Islet of Langerhans (tissue), 1 donor: Measurements from ENCODE around the gene AUNIP.
A peak's percentile ranks its signal among the peaks of the same experiment; 100 is the strongest.

Experiments
- FAIRE-seq: peaks from one replicate; lab custom pipeline; 2011; peaks lifted over from hg19 to GRCh38; lab: Jason Lieb, UNC

The AUNIP gene

GRCh38 chr1:25808481-25809244 lies 50.6 kb downstream of the AUNIP start:
- no peak for FAIRE-seq

DNA sequence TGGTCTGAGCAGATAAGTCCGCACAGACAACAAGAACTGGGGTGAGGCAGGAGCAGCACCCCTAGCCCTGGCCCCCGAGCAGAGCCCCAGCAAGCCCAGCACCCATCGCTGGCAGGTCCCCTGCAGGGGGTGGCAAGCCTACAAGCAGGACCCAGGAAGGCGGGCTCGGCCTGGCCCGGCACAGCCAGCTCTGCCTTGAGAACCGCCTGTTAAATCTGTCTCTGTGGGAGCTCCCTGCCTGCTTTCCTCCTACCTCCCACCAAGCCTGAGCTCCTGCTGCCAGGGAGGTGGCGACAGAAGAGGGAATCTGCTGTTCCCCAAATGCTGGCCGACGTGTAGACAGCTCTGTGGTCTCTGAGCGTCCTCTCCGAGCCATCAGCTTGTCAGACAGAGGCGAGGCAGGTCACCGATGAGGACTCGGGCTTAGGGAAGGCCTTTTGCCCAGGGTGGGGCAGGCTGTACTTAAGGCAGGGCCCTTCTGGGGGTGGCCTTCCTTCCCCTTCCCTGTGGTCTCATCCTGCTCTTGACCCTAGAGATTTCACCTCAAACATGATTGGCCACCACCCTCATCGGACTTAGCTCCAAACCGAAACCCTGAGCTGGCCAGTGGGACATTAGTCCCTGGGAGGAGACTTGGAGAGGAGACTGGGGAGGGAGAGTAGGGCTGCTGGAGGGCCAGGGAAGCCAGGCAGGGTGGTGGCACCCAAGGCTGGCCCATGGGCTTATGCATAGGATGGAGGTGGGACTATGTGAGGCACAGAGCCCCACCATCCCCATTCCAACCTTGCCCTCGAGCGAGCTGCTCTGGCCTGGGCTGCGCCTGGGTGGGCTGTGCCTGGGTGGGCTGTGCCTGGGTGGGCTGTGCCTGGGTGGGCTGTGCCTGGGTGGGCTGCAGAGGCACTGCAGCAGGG lies 51.5 kb downstream of the AUNIP start:
- FAIRE-seq, result no peak

DNA sequence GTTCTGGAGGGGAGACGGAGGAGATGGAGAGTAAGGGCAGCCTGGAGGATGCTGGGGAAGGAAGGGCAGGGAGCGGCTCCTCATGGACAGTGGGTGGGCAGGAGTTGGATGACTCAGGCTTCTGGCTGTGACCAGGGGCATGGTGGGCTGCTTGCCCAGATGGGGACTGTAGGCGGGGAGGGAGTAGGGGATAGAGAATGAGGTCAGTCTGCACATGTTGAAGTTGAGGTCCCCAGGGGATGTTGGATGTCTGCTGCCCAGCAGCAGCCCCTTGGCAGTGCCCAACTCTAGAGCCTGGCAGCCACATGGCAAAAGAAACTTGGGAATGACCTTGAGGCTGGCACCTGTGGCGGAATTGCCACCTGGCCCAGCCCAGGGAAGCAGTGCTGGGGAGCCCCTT lies 52.8 kb downstream of the AUNIP start:
- FAIRE-seq, result no peak

GRCh38 chr1:25805863-25806225 lies 53.4 kb downstream of the AUNIP start:
- no peak for FAIRE-seq

DNA sequence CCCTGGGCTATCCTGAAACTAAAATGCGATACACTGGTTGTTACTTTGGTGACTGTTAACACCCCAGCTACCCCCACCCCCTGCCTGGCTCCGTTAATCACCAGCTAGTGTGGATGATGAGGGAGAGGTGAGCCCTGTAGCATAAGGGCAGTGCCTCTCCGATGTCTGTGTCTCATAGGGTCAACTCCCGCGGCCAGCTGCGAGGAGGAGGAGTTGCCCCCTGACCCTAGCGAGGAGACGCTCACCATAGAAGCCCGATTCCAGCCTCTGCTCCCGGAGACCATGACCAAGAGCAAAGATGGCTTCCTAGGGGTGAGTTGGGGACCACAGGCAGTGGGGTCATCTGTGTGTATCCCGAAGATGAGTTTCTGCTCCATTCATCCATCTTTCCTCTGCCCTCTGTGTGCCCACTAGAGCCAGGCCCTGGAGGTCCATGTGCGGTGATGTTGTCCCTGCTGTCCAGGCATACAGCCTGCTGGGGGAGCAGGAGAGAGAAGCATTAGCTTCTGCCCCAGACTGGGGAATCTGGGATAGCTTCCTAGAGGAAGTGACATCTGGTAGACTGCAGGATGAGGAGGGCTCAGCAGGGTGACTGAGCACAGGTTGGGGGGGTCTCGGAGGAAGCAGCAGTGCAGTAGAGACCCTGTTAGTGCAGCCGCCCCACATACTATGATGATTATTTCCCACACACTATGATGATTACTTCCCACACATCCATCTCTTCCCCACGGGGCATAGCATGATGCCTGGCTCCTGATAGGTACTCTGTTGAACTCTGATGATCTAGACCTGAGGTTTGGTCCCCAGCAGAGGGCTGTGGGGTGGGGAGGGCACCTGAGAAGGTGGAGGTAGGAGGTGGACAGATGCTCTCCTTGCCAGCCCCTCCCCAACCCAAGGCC lies 54.0 kb downstream of the AUNIP start:
- no peak for FAIRE-seq

DNA sequence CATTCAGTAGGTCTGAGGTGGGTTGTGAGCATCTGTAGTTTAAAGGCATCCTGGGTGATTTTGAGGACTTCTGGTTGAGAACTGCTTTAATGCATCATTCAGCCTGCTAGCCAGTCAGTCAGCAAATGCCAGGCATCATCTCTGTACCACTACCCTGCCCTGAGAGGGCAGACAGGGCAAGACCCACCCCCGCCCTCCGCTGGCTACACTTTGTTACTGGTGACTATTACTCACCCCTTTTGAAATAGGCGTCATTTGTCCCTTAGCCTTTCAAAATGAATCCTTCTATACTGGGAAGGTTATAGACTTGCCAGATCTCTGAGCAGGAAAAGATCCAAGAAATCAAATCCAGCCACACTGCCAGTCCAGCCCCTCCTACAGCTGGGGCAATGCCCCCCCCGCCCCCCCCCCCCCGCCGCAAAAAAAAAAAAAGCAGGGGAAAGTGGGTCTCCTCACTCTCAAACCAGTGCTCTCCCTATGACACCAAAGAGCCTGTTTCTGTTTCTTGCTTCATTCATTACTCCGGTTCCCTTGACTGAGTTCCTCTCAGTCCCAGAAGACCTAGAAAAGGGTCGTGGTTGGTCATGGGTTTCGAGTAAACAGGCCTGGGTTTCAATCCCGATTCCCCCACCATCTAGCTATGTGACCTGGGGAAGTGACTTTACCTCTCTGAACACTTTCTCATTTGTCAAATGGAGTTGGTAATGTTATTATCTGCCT lies 54.9 kb downstream of the AUNIP start:
- FAIRE-seq, result no peak

DNA sequence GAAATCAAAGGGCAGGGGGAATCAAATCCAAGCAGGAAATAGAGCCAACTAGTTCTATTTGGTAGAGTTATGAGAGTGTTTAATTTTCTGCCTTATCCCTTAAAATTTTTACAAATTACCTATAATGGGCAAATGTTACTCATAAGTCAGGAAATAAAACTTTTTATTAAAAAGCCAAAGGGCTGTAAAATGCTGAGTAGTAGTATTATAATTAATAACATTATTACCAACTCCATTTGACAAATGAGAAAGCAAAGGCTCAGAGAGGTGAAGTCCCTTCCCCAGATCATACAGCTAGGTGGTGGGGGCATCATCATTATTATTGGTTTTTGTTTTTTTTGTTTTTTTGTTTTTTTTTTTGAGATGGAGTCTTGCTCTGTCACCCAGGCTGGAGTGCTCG lies 55.9 kb downstream of the AUNIP start:
- no peak for FAIRE-seq

DNA sequence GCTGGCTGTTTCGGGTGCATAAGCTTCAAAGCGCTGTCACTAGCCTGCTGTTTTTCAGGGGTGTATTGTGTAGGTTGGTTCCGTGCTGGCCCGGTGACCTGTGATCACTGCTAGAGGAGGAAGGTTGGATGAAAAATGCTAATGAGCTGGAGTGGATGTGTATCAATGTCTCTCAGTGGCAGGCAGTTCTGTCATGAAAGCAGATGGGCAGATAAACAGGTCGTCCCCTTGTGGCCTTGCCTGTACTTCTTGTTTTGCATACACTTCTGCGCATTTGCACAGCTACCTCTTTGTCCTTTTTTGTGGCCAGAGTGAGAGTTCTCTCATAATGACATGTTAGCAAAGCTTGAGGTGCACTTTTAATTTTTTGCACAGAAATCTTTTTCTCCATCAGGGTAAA lies 56.3 kb downstream of the AUNIP start:
- no peak for FAIRE-seq

DNA sequence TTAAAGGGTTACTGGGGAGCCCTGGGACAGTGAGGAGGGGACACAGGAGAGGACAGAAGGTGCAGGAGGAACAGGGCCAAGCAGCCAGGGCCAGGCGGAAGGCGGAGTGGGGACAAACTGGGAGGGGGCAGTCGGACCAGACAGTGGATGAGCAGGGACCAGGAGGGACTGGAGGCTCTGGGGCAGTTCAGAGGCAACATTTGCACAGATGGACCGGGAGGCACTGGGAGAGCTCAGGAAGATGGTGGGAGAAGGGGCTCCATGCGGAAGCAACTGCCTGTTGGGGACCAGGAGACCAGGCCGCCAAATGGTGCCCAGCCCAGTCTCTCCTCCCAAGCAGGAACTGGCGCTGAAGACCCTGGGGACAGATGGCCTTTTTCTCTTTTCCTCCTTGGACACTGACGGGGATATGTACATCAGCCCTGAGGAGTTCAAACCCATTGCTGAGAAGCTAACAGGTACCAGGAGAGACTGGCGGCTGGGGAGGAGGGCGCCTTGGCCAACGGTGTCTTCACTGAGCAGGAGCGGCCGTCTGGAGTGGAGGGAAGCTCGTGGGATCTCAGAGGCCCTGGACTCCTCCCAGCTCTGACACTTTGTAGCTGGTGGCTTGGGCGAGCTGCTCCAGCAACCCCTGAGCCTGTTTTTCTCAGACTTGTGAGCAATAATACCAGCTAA lies 58.4 kb downstream of the AUNIP start:
- no peak for FAIRE-seq

DNA sequence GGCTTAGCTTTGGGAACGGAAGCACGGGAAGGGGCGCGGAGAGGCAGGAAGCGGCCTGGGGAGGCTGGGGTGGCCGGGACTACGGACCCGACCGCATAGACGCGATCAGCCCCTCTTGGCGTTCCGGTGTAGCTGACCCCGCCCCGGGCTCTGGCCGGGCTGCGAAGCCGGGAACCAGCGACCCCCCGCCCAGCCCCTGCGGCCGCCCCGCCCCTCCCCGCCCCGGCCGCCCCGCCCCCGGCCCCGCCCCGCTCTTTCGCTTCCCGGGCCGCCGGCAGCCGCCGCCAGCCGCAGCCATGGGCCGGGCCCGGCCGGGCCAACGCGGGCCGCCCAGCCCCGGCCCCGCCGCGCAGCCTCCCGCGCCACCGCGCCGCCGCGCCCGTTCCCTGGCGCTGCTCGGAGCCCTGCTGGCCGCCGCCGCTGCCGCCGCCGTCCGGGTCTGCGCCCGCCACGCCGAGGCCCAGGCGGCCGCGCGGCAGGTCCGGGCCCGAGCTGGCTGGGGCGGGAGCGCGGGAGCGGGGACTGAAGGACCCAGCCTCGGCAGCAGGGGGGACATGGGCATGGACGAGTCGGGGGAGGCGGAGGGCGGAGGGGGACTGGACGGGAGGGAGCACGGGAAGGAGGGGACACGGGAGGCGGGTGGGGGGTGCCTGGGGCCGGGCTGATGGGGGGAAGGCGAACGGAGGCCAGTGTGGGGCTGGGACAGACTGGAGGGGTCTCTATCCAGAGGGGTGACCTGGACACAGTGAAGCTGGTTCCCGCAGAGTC lies 59.1 kb downstream of the AUNIP start, which contains the start of gene SELENON:
Gene SELENON, plus strand, starts transcription at position 259 of the 768 bp plus-strand sequence. Its CDS starts 38 bp downstream, at position 297.
- no peak for FAIRE-seq

GRCh38 chr1:25799352-25799934 lies 59.8 kb downstream of the AUNIP start:
- FAIRE-seq, result no peak

GRCh38 chr1:25798666-25799351 lies 60.4 kb downstream of the AUNIP start:
- FAIRE-seq, result no peak

DNA sequence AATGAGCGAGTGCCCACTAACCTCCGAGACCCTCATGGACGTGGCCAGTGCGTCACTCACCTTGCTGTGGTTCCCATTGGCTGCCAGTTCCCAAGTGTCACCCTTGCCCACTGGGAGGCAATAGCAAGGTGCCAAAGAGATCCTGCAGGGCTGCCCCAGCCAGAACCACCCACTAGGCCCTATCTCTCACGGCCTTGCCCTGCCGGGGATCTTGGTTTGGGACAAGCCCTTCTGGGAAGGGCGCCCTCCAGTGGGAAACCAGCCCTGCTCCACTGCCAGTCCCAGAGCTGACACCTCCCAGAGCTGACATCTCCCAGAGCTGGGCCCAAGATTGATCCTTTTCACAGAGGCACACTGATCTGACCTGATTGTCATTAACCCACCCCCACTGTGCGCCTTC lies 61.3 kb downstream of the AUNIP start:
- FAIRE-seq, result no peak

DNA sequence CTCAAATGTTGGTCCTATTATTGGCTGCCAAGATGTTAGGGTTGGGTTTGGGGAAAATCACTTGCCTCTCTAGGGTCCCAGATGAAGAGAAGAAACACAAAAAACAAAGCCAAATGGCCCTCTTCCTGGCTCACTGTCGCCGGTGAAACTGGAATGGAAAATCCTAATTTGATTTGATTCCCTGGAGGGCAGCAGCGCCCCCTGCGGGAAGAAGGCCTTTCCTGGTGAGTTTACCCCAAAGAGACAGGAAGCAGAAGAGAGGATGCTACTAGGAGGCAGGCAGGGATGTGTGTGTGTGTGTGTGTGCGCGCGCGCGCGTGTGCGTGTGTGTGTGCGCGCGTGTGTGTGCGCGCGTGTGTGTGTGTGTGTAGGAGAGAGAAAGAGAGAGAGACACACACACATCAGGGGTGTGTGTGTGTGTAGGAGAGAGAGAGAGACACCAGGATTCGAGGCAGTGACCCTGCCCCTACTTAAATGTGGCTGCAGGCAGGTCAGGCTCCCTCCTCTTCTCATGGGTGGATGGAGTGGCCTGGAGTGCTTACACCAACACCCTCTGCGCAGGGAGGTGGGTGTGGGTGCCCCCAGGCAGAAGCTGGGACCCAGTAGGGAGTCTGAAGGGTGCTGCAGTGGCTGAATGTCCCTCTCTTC lies 62.3 kb downstream of the AUNIP start:
- FAIRE-seq, result peak; percentile 81

- no peak for FAIRE-seq
These were observed 63.1 kb downstream of the AUNIP start for GRCh38 chr1:25795946-25796810.

DNA sequence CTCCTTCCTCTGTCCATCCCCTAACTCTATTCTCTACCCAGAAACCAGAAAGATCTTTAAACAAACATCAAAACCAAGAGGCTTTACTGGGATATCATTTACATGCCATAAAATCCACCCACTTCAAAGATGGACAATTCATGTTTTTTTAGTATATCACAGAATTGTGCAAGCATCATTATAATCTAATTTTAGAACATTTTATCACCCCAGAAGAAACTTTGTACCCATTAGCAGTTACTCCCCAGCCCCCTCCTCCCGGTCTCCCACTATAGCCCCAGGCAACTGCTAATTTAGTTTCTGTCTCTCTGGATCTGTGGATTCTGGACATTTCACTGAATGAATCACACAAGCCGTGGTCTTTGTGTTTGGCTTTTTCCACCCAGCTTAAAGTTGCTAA lies 64.0 kb downstream of the AUNIP start:
- FAIRE-seq, result peak; percentile 9

DNA sequence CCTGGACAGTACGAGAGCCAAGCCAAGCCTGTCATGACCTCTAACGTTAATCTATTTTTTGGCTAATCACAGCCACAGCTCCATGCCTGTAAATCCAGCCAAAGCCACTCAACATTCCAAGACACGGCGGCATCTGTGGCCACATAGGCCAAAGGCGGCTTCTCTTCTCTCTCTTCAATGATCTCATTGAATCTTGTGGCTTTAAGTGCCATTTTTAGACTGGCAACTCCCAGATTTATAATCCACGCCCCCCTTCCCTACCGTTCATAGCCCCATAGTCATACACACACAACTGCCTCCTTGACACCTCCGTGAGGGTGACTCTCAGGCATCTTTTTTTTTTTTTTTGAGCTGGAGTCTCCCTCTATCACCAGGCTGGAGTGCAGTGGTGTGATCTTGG lies 64.9 kb downstream of the AUNIP start:
- no peak for FAIRE-seq
